Fibroblast of lung (primary cell): ENCODE results near the gene IARS1. TPM values are rescaled to one million over a fixed set of nuclear protein-coding genes. Genes with fewer than 3 reads are reported as not detected.

Source experiments
- DNase-seq, 2 donors: peaks; one replicate each; pipeline versions ENCODE4 v3.0.0 to v3.0.0-alpha.2; 2010; ENCODE audit warnings: low read depth in 2 of 2
- H2AFZ ChIP-seq: 2 replicates; pipeline ENCODE4 v1.5.1; 2012; ENCODE audit warnings: low read length, control low read depth, inconsistent platforms
- H3K27ac ChIP-seq: 2 replicates; pipeline ENCODE4 v1.5.1; 2011; ENCODE audit warnings: low read length, control low read depth; ENCODE audit not compliant: insufficient read depth
- H3K27me3 ChIP-seq: 2 replicates; pipeline ENCODE4 v1.5.1; 2011; ENCODE audit warnings: mild to moderate bottlenecking, low read length; ENCODE audit not compliant: control insufficient read depth, insufficient read depth
- H3K36me3 ChIP-seq: 2 replicates; pipeline ENCODE4 v1.5.1; 2011; ENCODE audit warnings: low read length; ENCODE audit not compliant: control insufficient read depth, insufficient read depth
- H3K4me1 ChIP-seq: 2 replicates; pipeline ENCODE4 v1.5.1; 2011; ENCODE audit warnings: low read length; ENCODE audit not compliant: control insufficient read depth, insufficient read depth; ENCODE audit errors: extremely low read depth
- H3K4me2 ChIP-seq: 2 replicates; pipeline ENCODE4 v1.5.1; 2011; ENCODE audit warnings: low read length, control low read depth; ENCODE audit not compliant: insufficient read depth; ENCODE audit errors: extremely low read depth
- H3K4me3 ChIP-seq, 4 experiments: fragments of 200-600 bp in 1 of 4; sonication (generic) in 1 of 4; replicated peaks in 1 of 4; 2 replicates each; pipeline ENCODE4 v1.5.1; 2011 to 2016; ENCODE audit warnings: low read length in 4 of 4, low read depth in 3 of 4, mild to moderate bottlenecking in 3 of 4, control low read depth in 2 of 4, inconsistent platforms in 1 of 4, mixed read lengths in 1 of 4; ENCODE audit not compliant: insufficient read depth in 1 of 4; ENCODE audit errors: control extremely low read depth in 1 of 4
- H3K79me2 ChIP-seq: 2 replicates; pipeline ENCODE4 v1.5.1; 2012; ENCODE audit warnings: mild to moderate bottlenecking, low read length, inconsistent platforms; ENCODE audit not compliant: control insufficient read depth, insufficient read depth
- H3K9ac ChIP-seq: 2 replicates; pipeline ENCODE4 v1.5.1; 2011; ENCODE audit warnings: mild to moderate bottlenecking, low read length, control low read depth; ENCODE audit not compliant: insufficient read depth
- H3K9me3 ChIP-seq: 2 replicates; pipeline ENCODE4 v1.5.1; 2012; ENCODE audit warnings: low read depth, low read length; ENCODE audit not compliant: control insufficient read depth, insufficient read depth
- H4K20me1 ChIP-seq: 2 replicates; pipeline ENCODE4 v1.5.1; 2011; ENCODE audit warnings: low read length; ENCODE audit not compliant: control insufficient read depth, insufficient read depth; ENCODE audit errors: extremely low read depth
- EZH2 ChIP-seq: IDR thresholded peaks from 2 replicates; pipeline ENCODE4 v1.5.1; 2012; ENCODE audit warnings: low read length, control low read depth, mild to moderate bottlenecking; ENCODE audit errors: missing control alignments
- polyA plus RNA-seq, 2 donors: library from polyadenylated mRNA; depleted of rRNA in 1 of 2; stranded (reverse) in 1 of 2; unstranded in 1 of 2; fragments of >200 nt; gene quantifications; 2 replicates each; pipeline ENCODE4 v1.2.1, GENCODE V29; 2011 to 2012; ENCODE audit warnings: missing spikeins in 1 of 2
- total RNA-seq: library from RNA; depleted of rRNA; stranded (reverse); fragments of >200 nt; gene quantifications from 2 replicates; pipeline ENCODE4 v1.2.1, GENCODE V29; 2014
- TF ChIP-seq, protein P1 (sequence below), 2 donors: IDR thresholded peaks in 1 of 2; conservative IDR thresholded peaks in 1 of 2; 1 replicate in 1 of 2; 2 replicates in 1 of 2; pipeline ENCODE4 v1.5.1; 2011 to 2012; ENCODE audit warnings: low read length in 2 of 2, control low read depth in 1 of 2, inconsistent platforms in 1 of 2, low read depth in 1 of 2, mild to moderate bottlenecking in 1 of 2

The IARS1 gene
- total and polyA plus RNA-seq, 2 donors (not counting 1 experiment from before 2014, with no cell fraction given): 88.4 to 595 TPM

DNA sequence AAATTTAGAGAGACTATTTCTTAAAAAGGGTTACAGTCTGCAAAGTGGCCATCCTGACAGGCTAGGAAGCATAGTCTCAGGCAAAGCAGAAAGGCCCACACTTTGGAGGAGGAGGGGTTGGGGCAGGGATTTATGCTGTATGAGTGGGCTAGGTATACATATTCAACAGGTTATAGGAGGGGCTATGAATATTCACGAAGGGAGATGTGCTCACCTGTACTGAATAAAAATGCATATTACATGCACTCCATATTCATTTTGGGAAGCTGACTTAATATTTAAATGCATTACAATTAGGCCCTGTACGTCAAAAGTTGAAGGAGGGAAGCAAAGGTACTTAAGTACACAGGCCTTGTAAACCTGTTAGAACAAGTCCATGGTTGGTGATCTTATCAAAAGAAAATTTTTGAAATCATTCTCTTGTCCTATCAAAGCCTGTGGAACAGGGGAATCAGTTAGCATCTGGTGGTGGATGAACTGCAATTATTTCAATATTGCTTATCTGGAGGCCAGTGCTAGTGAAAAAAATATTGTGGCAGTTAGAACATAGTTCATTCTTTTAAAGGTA lies 33.9 kb upstream of the IARS1 start:
- Histone ChIP-seq H3K4me2 (peak overlapping the region; percentile 5), H3K27ac (no peak overlapping the region), H3K79me2 (peaks cover 17% of the 10 kb centered on the region), H3K27me3 (no peaks in the 10 kb centered on the region), H2AFZ (no peak overlapping the region), H3K4me3 (no peak overlapping the region), H3K36me3 (peaks cover 4% of the 10 kb centered on the region), H3K9ac (no peak overlapping the region), H4K20me1 (no peaks in the 10 kb centered on the region), H3K9me3 (no peaks in the 10 kb centered on the region), H3K4me1 (peaks cover 7% of the 10 kb centered on the region)
- TF ChIP-seq, protein P1, sequence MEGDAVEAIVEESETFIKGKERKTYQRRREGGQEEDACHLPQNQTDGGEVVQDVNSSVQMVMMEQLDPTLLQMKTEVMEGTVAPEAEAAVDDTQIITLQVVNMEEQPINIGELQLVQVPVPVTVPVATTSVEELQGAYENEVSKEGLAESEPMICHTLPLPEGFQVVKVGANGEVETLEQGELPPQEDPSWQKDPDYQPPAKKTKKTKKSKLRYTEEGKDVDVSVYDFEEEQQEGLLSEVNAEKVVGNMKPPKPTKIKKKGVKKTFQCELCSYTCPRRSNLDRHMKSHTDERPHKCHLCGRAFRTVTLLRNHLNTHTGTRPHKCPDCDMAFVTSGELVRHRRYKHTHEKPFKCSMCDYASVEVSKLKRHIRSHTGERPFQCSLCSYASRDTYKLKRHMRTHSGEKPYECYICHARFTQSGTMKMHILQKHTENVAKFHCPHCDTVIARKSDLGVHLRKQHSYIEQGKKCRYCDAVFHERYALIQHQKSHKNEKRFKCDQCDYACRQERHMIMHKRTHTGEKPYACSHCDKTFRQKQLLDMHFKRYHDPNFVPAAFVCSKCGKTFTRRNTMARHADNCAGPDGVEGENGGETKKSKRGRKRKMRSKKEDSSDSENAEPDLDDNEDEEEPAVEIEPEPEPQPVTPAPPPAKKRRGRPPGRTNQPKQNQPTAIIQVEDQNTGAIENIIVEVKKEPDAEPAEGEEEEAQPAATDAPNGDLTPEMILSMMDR (conservative IDR thresholded peaks at IDR 0.05 in 1 of 2, IDR thresholded peaks at IDR 0.05 in 1 of 2; ENCODE audit: low read depth in 1 of 2, low read length in 2 of 2): no peak
- TF ChIP-seq EZH2: no peak
- no peak for DNase-seq

- H3K27ac ChIP-seq: peak overlapping the region; percentile 100
- H3K4me3 ChIP-seq: peak overlapping the region; percentile 91 to 98 (median 96)
Measured at GRCh38 chr9:92325991-92326500, 32.5 kb upstream of the IARS1 start.

DNA sequence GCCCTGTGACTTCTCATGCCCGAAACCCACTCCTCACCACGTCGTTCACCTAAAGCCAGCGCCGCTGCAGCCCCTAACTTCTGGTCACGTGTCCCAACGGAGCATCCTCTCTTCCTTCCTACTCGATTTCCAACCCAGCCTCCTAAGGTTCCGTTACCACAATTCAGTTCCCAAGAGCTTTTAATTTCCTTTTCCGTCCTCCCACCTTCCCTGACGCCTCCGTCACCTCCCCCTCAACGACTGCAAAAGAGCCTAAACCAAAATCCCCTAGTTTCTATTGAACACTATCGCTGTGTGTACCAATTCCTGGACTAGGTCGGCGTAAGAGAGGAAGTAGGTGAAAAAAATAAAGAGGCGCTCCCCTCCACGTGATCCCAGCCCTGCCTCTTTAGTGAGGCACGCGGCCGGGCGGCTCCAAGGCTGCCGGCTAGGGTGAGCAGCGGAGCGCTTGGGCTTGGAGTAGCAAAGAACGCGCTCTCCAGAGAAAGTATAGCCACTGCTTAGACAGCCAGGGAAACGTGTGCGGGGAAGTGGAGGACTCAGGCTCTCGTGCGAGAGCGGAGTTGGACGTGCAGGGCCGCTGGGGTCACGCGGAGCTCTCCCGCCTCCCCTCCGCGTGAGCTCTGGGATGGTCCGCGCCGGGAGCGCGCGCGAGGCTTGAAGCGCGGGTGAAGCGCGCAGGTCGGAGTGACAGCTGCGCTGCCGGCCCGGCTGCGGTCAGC lies 31.9 kb upstream of the IARS1 start, which contains the start of the genes CENPP and NOL8:
TSS of gene CENPP (plus strand) at position 685 of the 722 bp plus-strand sequence.
TSS of gene NOL8 (minus strand) at position 82 of the 722 bp plus-strand sequence. CDS start 1,189 bp downstream, outside the sequence.
- Histone ChIP-seq H3K27ac (peak within 1 kb of the TSS; percentile 100), H2AFZ (peak within 1 kb of the TSS; percentile 100), H3K4me1 (peaks cover 7% of the 10 kb centered on the region), H3K79me2 (peaks cover 17% of the 10 kb centered on the region), H3K9ac (peak within 1 kb of the TSS; percentile 100), H4K20me1 (no peaks in the 10 kb centered on the region), H3K27me3 (no peaks in the 10 kb centered on the region), H3K4me3 (peak within 1 kb of the TSS; percentile 91 to 98 (median 96)), H3K4me2 (peak within 1 kb of the TSS; percentile 98), H3K36me3 (peaks cover 7% of the 10 kb centered on the region), H3K9me3 (no peaks in the 10 kb centered on the region)
- TF ChIP-seq EZH2: no peak
- TF ChIP-seq, protein P1 (conservative IDR thresholded peaks at IDR 0.05 in 1 of 2, IDR thresholded peaks at IDR 0.05 in 1 of 2; ENCODE audit: low read depth in 1 of 2, low read length in 2 of 2): no peak
- peak; percentile 90 to 93 for DNase-seq

More at GRCh38 chr9:92325991-92326500, 32.5 kb upstream of the IARS1 start:
- H3K9ac ChIP-seq: peak overlapping the region; percentile 100
- peaks cover 7% of the 10 kb centered on the region for H3K36me3 ChIP-seq
- DNase-seq: peak in 1 of 2 donors; percentile 7
- TF ChIP-seq EZH2: no peak
- TF ChIP-seq, protein P1 (conservative IDR thresholded peaks at IDR 0.05 in 1 of 2, IDR thresholded peaks at IDR 0.05 in 1 of 2; ENCODE audit: low read depth in 1 of 2, low read length in 2 of 2): no peak
- peak overlapping the region; percentile 98 for H3K4me2 ChIP-seq
- H3K27me3 ChIP-seq: no peaks in the 10 kb centered on the region
- H3K9me3 ChIP-seq: no peaks in the 10 kb centered on the region
- peaks cover 17% of the 10 kb centered on the region for H3K79me2 ChIP-seq
- H4K20me1 ChIP-seq: no peaks in the 10 kb centered on the region
- H2AFZ ChIP-seq: peak overlapping the region; percentile 100
- H3K4me1 ChIP-seq: peaks cover 7% of the 10 kb centered on the region
